Femur (tissue), 1 donor: ENCODE data around the gene POLR3GL.

ENCODE experiments used
- DNase-seq: peaks from one replicate; pipeline ENCODE4 v3.0.0-alpha.2; 2017

Gene POLR3GL

DNA sequence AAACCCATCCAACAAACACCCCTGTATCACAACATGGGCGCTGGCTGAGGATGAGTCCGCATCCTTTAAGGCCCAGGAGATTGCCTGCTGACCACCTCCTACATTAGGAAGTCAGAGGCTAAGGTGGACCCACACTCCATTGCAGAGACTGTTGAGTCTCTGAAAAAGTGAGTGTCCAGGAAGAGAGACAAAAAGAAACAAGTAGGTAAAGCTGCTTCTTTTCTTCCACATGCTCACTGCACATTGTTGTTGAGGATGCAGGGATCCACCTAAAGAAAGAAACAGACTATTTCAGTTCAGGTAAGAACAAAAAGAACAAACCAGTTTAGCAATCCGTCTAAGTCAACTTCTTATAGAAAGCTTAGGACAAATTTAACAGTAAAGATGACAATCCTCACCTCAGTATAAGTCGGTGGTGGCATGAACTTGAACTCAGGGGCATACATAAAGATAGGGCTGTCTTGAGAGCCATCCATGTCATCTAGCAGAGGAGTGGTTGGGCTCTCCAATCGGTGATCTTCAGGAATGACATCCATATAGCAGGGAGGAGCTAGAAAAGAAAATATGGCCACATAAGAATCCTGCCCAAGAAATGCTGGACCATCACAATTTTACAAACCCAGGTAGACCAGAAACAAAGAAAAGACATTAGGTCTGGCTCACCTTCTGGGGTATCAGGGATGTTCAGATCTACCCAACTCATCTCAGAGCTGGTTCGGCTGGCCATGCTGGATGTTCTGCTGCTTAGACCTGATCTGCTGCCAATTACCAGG is 29.3 kb downstream of the POLR3GL start:
- DNase-seq, result no peak

DNA sequence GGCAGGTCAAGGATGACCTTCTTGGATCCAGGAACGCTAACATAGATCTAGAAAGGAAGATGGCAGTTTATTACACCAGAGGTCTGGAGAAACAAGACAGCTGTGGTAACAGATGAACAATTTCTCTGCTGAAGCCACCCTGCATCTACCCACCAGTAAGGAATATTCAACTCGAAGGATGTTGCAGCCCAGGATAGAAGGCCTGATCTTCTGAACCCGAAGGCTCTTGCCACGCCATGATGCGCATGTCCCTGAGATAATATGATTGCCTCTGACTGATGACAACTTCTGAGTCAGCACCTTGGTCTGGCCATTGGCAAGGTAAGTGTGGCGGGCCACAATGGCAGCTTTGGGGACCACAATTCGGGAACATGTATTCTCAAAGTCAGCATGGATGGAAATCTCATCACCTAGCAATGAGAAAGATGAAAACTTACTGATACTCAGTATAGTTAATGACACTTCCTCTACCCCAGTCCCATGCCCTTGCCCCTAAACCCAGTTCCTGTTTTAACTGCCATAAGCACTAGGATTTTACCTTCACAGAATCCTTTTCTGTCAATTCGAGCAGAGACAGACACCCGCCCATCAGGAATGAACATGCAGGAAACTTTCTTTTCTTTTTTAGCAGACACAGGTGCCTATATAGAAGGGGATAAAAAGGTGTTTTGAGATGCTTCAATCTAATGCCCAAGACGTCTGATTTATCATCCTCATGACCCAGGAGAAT is 30.1 kb downstream of the POLR3GL start:
- no peak for DNase-seq

DNA sequence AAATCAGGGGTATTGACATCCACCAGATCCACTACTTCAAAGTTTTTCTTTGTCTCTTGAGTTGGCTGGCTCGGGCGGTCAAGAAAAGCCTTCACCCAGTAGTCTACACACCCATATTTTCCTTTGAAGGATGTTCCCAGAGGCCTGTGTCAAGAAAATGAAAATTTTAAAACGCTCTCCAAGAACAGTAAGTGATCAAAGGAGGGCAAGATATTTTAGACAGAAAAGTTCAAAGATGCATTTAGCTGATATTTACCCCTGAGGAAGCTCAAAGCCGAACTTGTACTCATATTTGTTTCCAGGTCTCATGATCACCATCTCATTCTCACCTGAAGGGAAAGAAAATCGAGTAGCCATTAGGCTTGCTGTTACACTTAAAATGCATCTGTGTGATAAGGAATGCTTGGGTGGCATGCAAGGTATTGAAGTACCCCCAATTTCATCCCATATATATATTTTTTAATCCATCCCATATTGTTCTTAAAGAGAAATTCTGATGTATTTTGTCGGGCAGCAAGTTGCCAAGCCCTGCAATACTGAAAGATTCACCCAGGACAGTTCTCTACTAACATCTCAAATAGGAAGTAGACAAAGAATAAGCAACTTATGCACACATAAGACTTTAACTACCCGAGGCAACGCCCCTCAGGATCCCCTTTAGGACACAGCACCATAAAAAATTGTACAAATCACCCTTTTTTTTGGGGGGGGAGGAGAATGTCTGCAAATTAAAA is 30.8 kb downstream of the POLR3GL start:
- no peak for DNase-seq

DNA sequence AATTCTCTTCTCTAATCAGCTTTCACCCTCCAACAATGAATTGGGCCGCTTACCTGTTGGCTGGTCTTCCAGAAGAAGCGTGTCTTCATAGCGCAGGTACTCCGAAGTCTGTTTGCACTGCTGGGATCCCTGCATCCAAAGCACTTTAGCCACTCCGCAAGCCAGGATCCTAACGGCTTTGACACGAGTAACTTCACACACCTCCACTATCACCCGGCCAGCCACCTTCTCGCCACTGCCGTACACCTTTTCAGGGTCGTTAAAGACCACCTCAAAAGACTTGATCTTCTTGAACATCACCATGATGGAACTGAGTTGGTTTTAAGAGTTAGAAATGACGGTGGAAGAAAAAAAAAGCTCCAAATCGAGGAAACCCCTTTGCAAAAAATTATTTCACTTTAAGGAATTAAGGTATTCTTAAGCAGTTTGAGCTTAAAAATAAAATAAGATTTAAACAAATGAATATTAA is 31.5 kb downstream of the POLR3GL start:
- DNase-seq, result no peak

DNA sequence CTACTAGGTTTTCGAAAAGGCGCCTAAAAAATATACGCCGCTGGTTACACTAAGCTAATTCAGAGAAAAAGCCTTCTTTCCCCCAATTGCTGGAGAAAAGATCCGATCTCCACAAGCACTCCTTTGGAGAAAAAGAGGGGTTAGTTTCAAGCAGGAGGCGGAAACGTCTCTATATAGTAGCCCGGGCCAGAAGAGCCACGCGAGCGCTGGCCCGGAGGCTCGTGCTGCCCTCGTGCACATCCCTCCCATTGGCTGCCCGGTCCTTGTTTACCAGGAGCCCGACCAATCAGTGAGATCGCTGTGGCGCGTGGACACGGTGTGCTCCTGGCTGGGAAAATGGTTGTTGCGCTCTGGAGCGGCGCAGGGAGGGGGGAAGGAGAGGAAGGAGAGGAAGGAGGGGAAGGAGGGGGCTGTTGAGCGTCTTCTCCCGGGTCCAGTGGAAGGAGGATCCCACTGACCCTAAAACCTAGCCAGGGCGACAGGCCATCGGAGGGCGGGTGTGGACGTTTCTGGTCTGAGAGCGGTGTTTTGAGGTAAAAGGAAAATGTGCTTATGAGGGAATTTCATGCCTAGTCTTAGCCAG is 32.0 kb downstream of the POLR3GL start, which contains the start of gene TXNIP:
TSS of gene TXNIP (minus strand) at position 147 of the 583 bp plus-strand sequence. CDS start 313 bp downstream, outside the sequence.
- DNase-seq, result peak; percentile 99

DNA sequence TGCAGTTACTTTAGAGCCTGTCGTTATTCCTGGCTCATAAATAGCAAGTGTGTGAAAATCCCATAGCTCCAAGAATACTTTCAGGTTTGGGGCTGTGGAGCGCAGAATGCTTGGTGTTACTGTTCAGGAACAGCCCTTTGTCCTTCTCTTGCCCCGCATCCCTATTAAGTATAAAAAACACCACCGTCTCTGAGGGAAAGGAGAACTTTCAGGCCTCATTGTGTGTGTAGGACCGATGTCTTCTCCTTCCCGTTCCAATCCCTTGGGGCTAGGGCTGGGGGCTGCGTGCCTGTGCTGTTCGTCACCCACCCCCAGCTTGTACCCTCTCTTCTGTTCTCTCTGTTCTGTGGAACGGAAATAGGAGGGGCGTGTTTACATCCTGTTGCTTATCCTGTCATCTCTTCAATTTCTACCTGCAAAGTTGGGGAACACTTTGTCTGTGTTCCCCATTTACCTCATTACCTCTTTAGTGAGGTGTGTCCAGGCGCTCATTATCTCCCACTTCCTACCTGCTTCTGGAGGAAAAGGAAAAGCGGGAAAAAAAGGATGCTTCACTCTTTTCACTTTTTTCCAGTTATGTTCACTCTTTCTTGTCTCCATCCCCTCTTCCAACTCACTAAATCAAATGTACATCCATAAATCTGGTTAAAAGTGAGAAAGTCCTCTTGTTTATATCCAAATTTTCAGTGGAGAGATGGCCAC is 32.7 kb downstream of the POLR3GL start:
- peak; percentile 61 for DNase-seq

DNA sequence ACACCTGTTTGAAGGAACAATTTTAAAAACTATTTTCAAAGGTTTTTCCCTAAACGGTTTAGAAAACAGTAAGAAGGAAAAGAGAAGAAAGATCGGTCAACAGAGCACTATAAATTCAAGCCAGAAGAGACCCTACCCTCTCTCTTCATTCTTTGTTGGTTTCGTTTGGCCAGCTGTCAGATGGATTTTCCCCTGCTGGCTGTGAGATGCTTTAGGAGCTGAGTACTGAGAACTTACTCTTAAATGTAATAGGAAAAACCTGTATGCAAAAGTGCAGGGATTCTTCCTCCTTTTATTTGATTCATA is 33.2 kb downstream of the POLR3GL start:
- DNase-seq, result no peak

DNA sequence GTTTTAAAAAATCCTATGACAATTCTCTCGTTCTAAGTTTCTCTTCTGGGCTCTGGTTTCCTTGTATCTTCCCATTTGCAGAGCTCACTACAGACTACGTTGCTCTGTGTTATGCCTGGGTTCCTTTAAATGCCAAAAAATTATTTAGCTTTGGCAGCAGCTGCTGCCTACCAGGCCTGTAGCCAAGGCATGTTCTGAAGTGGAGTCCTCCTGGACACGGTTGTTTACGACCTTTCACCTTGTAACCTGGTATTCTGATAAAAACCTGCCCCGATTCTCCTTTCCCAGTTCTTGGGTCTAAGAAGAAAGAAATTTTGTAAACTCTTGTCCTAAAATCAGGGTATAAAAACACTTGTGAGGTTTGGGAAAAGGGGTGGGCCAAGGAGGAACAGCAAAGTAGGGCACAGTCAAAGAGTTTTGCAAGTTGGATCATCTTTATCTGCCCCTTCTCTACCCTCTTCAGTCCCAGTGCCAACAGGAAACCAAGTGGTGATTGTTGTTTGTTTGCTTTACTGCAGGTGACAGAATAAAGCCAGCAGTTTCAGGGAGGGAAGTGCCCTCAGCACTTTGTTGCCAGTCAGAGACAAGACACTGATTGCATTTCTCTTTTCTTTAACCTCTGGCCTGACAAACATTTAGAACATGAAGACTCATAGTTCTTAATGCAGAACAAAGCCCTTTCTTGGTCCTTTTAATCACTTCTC is 35.0 kb downstream of the POLR3GL start:
- no peak for DNase-seq

DNA sequence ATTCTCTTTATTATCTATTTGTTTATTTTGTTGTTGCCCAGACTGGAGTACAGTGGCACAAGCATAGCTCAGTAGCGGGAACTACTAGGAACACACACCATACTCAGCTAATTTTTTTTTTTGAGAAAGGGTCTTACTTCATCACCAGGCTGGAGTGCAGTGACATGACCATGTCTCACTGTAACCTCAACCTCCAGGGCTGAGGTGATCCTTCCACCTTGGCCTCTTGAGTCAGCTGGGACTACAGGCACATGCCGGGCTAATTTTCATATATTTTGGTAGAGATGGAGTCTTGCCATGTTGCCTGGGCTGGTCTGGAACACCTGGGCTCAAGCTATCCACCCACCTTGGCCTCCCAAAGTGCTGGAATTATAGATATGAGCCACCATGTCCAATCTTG is 37.2 kb downstream of the POLR3GL start:
- DNase-seq, result no peak

DNA sequence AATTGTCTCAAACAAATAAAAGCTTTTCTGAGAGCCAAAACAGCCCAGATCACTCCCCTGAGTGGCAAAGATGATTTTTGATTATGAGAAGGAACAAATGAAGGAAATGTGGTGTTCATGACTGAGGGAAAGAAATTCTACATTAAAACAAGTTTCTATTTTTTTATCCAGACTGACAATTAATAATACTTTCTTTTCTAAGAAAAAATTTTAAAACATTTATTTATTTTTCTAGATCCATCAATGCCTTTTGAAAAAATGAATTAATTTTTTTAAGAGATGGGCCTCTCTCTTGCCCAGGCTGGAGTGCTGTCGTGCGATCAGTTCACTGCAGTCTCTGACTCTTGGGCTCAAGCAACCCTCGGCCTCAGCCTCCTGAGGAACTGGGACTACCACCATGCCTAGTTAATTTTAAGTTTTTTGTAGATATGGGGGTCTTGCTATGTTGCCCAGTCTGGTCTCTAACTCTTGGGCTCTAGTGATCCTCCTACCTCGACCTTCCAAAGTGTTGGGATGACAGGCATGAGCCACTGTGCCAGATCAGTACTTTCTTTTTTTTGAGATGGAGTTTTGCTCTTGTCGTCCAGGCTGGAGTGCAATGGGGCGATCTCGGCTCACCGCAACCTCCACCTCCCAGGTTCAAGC is 43.1 kb downstream of the POLR3GL start:
- no peak for DNase-seq

DNA sequence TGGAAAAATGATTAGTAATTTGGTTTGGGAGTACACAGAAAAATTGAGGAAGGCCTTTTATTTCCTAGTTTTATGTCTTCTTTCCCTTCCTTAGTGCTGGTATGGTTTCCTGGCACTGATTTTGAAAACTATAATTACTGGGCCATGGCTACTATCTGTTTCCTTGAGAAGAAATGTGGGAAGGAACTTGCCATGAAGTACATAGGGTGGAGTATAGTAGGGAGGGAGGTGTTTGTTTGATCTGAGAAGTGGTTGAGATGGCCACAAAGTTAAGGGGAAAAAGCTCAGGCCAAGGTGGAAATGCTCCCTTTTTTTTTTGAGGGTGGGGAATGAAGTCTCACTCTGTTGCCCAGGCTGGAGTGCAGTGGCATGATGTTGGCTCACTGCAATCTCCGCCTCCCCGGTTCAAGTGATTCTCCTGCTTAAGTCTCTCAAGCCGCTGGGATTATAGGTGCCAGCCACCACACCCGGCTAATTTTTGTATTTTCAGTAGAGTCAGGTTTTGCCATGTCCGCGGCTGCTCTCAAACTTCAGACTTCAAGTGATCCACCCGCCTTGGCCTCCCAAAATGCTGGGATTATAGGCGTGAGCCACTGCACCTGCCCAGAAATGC is 45.7 kb downstream of the POLR3GL start:
- DNase-seq, result no peak

DNA sequence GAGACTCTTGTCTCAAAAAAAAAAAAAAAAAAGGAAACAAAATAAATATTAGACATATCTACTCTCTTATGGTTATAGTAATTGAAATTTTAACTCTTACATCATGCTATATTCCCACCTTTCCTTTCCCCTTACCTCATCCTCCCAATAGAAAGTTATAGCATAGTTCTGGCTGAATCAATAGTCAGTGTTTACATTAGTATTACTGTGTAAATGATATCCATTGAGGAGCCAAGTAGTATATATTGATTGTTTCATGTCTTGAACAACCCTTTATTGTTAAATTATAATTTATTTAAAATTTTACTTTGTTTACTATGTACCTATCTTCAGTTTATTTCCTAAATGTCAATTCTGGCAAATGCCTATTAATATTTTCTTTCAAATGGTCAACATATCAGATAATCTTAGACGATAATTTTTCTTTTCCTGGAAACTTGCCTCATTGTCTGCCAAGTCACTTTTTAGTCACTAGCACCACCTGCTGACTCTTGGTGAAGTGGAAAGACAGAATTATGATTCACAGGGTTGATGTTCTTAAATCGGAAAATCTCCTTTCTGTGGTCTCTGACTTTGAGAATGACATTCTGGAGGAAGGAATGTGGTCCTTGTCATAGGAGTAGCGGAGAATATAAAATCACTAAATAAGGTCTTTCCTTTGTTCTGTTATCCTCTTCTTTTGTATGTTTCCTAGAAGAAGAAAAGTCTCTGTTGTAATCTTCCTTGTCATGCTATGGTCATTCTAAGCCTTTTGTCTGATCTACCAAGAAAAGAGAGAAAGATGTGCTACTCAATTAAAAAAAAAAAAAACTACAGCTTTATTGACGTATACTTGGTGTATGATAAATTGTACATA is 48.4 kb downstream of the POLR3GL start:
- DNase-seq, result peak; percentile 58

DNA sequence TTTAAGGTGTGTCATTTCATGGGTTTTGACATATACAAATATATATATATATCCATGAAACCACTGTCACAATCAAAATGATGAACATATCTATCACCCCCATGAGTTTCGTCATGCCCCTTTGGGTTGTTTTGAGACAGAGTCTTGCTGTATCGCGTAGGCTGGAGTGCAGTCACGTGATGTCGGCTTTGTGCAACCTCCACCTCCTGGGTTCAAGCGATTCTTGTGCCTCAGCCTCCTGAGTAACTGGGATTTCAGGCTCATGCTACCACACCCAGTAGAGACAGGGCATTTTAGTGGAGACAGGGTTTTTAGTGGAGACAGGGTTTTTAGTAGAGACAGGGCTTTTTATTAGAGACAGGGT is 49.1 kb downstream of the POLR3GL start:
- no peak for DNase-seq

DNA sequence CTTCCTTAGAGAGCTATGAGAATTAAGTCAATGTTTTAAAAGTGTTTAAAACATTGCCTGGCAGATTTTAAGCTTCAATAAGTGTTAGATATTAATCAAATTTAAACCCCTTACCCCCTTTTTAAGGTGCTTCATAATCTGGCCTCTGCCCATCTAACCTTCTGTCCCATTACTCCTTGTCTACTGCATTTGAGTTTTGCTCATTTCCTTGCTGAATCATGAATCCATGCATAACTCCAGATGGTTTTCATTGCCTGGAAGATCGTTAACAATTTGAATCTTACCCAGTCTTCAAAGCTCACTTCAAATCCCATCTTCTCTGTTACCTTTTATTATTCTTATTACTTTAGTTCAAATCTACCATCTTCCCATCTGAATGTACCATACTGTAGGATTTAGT is 52.4 kb downstream of the POLR3GL start:
- no peak for DNase-seq

DNA sequence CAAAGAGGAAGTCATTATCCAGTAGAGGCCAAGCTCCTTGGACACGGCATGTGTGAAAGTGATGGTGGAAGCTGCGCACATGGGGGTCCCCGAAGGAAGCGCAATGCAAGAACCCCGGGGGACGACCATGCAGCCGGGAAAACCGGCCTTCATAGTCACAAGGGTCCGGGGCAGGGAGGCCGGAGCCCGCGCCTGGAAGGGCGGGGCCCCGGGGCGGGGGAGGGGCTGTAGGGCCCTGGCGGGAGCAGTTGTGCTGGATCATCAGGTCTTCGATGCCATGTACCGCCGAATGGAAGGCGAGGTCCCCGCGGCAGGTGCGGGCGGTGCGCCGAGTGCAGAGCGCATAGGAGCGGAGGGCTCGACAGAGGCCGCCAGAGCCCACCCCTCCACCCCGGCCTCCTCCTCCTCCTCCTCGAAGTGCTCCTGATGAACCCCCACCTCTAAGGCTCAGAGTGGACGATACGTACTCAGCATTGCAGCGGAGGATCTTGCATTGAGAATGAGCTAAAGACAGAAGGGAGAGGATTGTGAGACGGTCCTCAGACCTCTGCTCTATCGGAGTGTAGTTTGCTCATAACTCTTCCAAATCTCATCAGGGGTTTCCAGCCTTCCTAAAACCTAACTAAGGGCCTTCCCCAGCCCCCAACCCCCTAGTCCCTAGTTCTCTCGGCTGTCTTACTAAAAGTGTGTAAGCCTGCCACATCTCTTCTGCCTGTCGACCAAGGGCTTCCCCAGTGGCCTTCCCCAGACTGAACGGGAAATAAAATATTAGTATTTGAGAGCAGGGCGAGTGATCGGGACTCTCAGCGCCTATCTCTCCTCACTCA is 55.0 kb downstream of the POLR3GL start:
- DNase-seq, result peak; percentile 48

DNA sequence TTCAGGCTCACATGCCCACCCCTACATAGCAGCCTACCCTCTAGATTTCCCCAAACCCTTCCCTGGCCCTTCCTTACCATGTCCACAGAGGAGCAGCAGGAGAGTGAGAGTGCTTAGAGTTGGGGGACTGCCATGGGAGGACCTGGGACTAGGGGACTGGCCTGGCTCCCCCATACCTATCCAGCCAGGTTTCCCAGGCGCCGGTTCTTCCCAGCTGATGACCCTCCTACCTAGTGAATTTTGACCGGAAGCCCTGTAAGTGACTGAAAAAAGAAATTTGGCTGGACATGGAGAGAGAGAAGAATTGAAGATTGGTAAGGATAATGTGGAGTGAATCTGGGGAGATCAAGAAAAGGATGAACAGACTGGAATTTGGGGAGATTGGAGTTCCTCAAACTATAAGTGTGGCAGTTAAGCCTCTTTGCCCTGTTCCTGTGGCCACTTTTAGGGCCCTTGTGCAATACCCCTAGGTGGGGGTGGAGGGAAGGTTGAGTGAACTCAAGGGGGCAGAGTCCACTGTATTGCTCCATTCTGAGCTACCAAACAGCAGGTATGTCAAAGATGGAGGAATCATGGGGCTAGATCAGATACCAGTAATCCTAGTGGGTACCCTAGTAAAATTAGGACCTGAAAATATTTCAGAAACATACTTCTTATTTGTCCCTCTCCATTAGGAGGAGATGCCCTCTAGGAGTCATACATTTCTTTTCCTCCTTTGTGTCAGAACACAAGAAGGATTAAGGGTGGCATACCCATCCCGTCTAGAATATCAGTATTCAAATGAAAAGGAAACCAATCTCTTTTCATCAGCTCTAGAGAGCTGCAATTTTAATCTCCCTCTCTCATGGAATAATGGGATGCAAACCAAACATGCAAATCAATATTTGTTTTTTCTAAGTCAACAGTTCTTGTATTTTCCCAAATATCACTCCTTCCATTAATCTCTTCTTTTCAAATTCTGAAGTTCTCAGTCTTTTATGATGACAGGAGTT is 55.9 kb downstream of the POLR3GL start:
- DNase-seq, result no peak

DNA sequence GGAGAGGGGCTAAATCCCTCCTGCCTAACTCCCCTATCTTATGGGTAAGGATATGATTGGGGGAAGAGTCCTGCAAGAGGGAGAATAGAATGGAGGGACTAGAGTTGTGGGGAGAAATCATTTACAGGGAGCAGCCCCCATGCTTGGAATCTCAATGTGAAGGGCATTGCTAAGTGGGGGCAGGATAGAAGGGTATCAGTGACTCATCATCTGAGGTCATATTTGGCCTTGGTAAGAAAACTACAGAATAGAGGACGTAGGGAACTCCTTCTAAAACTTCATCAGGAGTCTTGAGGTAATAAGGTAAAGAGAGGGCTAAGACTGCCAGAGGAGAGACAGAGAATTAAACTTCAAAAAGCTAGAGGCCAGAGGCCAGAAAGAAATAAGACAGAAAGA is 56.6 kb downstream of the POLR3GL start:
- no peak for DNase-seq
